Activated CD4-positive, alpha-beta T cell treated with anti-CD3 and anti-CD28 coated beads, Interleukin-2, Interleukin-4, amounts not matched to agents 100 ng/mL and 50 ng/mL, durations not matched to agents 16 hours and 8 hours (primary cell): ENCODE results near the gene LRRC27.
A peak's percentile ranks its signal among the peaks of the same experiment; 100 is the strongest.

Experiments
- DNase-seq: peaks from one replicate; pipeline ENCODE4 v3.0.0-alpha.2; 2020; ENCODE audit warnings: low spot score

The LRRC27 gene

DNA sequence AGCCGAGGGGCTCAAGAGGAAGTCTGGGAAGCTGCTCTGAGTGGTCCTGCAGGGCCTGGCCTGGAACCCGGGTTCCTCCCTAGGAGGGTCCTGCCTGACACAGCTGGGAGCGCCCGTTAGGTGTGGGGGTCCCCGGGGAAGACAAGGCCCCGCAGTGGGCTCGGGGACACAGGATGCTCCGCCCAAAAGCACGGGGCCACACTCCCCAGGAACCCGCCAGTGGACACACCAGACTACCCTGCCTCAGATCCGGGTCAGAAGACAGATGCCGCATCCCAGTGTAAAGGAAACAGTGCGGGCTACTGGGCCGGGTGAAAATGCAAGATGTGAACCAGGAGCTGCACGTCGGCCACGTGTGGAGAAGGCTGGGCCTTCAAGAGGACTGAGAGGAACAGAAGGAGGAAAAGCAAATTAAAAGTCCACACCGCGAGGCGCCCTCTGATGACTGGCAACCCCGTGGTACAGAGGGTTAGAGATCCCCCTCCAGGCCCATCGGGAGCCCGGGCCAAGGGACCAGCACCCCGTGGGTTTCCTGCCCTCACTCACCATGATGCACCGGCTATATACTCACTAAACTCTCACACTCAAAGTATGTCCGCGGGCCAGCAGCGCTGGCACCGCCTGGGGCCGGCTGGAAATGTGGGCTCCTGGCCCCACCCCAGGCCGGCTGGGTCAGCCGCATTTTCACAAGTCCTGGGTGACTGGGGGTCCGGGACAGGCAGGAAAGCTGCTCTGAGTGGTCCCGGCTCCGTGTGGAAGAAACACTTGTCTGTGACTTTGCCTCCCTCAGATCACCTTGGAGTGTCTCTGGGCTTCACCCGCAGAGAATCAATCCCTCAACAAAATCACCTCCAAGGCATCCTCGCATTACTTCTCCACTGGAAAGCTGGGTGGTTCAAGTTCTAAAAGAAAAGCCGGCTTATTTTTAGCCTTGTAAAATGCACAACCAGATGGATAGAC, 30.3 kb upstream of the LRRC27 start:
- no peak for DNase-seq

DNA sequence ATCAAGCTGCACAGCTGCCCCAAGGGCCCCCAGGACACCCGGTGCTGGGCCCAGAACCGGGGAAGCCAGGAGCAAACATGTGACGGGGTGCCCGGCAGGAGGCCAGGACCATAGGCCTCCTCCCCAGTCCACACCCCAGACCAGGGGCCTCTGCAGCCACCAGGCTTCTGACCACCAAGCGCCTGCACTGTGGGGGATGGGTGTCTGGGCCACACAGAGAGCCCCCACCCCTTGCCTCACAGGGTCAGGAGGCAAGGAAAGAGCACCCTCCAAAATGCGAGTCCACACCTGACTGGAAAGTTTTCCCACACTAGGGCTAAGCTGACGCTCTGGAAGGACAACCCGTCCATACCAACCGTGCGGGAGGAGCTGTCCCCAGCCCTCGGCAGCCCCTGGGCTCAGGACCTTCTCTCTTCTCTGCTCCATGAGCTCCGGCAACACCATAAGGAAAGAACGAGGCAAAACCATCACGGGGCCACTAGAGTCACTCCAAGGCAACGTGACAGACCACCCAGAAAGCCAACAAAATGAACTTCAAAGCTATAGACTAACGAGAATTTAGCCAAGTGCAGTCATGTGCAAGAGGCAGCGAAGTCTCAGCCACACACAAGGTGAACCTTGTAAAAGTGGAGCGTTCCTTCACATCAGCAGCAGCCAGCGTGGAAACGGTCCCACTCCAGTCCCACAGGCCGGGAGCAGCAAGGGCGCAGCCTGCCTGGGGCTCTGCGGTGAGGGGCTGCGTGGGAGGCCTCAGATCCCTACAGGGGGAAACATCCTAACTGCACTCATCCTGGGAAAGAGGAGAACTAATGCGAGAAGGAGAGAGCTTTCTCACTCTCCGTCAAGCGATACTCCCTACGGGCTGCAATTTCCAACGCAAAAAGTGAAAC, 29.3 kb upstream of the LRRC27 start:
- DNase-seq = no peak

DNA sequence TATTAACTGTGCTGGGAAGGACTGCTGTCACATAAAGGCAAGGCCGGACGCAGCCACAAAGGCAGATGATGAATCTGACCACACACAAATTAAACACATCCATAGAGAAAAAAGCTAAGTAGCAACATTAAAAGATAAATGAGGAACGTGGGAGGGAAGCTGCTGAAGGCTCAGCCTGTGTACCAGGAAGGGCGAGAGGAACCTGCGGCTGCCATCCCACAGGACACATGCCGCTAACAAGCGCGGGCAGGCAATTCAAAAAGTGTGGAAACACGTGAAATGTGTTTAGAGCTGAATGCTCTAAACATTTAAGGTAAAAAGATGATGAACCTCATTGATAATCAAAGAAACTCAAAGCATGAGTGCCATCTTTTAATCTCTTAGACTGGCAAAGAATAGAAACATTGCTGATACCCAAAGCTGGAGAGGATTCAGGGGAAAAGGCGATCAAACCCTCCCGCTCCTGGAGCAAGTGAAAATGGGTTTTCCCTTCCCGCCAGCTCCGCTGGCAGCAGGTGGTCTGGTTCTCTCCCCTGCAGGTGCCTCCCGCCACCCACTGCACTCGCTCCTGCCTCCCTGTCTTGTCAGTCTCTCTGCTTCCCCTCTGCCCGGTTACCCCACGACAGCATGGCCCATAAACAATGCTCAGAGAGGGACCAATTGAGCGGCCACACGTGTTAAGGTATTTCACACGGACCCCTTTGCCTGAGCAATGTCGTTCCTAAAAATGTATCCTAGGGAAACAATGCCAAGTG, 28.5 kb upstream of the LRRC27 start:
- no peak for DNase-seq

DNA sequence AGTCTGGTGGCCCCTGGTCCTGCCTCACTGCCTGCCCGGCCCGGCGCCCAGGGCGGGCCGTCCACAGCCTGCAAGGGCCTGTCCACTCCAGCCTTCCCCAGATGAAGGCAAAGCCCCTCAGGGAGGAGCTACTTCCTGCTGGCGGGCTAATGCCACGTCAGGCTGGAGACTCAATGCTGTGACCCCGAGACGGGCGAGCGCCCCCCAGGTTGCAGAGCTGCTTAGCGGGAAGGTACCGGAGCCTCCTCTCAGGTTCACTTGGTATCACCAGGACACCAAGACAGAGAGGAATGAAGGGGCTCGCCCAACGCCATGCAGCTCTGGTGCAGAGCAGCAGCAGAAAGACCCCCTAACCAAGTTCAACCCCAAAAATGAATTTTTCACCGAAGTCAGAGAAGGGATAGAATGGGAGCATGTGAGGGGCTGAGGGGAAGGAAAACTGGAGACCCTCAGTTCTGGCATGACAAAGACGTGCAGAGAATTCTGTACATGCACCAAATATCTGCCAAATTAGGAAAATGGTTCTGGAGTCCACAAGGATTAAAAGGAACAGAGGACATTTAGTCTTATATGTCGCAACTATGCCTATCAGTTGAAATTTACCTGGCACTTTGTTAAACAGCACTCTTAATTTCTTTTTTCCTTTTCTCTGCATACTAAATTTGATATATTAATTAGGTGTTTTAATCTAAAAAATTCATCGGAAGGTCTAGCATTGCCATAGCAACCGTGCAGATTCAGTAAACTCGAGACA, 27.1 kb upstream of the LRRC27 start:
- DNase-seq = no peak

DNA sequence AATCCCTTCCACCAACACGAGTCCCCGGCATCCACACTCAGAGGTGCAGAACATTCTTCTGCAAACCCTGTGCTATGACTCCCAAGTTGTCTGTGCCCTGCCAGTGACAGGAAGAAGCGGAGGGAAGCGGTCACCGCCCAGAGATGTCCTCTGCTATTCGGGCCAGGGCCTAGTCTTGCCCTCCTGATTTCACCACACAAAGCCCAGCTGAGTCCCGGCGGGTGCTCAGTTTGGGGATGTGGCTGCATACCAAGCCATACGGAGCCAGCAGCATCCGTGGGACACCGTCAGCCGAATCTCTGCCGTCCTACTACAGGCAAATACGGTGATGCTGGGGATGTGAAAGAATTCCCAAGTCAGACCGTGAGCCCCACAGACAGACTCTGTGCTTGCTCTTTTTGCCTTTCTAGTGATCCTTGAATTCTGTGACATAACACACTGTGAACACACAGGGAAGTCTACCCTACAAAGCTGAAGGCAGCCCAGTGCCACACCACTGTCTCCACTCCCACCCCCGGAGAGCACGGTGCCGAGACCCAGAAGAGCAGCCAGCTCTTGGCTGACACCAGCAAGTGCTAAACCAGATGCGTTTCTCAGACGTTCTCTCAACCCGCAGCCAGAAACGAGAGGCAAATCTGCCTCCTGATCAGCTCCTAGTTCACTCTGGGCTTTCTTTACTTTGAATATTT, 26.2 kb upstream of the LRRC27 start:
- no peak for DNase-seq

DNA sequence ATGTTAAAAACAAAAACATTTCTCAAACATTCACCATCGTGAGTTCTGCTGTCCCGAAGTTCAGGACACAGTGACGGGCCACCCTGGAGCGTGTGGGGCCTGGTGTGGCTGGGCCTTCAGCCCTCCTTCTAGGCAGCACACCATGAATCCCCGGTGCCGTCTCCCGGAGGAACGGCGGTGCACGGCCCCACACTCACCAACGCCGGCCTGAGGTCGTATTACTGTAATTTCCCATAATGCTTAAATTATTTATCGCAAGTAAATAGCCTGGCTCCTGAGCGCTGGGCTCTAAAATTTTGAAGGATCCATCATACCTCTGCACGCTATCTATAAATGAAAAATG, 25.7 kb upstream of the LRRC27 start:
- no peak for DNase-seq

DNA sequence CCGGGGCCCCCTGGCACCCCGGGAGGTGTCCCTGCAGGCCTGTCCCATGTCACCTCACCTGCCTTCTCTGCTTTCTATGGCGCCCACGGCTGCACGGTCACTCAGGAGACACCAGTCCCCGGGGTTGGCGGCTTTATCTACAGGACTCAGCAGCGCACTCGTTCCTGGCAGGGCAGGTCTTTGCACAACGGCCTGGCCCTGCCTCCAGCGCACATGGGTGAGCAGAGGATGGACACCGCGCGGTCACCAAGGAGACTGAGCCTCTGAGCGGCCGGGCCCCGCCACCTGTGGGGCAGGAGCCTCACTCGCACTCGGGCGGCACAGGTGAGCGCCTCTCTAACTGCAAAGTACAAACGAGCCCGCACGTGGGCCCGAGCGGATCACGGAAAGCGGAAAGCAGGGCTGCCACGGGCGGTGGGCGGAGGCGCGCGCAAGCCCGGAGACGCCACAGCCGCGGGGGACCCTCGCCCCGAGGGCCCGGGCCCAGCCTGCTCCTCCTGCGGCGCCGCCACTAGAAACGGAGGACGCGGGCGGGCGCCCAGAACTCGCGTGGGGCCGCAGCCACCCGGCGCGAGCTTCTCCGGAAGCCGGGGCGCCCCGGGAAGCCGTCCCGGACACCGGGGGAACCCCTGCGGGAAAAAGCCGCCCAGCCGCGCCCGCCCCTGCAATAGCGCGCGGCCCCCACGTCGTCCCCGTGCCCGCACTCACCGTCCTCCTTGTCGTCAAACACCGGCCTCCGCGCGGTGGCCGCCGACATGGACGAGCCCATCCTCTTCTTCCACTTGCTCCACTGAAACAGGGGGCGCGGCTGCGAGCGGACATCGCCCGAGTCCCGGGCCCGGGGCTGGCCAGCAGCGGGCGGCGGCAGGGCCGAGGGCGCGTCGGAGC, 24.9 kb upstream of the LRRC27 start:
- DNase-seq = no peak

DNA sequence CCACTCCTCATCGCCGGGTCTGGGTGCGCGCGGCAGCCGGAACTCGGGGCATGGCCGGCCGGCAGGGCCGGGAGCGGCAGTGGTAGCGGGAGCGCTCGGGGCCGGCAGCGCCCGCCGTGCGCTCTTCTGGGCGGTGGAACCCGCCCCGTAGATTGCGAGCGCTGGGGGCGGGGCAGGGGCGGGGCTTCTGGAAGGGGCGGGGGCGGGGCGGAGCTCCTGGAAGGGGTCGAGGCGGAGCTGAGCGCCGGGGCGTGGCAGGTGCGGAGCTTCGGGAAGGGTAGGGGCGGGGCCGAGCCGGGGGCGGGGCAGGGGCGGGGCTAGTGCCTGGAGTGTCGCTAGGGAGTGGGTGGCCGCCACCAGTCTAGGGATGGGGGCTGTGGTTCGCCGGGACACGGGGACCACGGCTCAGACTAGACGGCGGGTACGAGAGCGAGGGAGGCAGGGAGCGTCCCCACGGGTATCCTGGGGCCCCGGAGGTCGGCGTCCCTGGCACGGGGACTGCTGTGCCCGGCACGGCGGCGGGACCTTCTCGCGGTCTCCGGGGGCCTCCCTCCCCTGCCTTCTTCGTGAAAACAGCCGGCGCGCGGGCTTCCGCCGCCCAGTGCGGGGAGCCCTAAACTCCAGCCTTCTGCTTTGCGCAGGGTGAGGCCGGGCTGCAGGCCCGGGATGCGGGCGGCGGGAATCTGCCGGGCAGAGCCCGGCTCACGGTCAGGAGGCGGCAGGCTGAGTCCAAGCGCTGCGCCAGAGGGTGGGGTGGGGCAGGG, 24.0 kb upstream of the LRRC27 start, which contains the start of gene STK32C:
Gene STK32C (minus strand): TSS at position 128 of the 764 bp plus-strand sequence. CDS start 117 bp downstream, at position 11.
- DNase-seq = peak; percentile 89

DNA sequence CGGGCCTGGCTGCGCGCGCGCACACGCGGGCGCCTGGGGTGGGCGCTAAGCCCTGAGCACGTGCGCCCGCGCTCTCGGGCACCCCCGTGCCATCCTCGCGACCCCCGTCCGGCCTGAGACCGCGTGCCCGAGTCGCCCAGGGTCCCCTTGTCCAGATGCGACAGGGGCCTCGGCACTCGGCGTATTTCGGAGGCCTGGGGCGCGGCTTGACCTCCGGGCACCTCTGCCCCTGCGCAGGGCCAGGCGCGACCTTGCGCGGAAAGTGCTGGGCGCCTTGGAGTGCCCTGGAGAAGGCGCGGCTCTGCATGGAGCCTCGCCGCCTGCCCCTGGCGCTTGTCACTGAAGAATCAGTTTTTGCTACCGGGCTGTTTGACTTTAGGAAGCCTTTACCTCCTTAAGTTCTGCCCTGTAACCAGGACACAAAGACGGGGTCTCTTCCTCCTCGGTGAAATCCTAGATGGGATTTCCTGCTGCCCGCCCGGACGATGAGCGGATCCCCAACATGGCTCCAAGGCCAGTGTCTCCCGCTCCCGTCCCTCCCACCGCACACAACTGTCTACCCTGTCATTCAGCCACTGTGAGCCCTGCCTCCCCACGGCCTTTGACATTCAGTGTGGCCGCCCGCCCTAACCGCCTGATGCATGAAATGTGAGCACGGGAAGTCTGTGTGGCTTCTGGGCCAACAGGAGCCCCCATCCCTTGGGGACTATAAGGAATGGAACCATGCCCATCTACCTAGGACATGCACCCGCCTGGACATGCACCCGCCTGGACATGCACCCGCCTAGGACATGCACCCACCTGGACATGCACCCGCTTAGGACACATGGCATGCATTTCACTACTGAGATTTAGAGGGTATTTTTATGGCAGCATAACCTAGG, 23.2 kb upstream of the LRRC27 start:
- no peak for DNase-seq

DNA sequence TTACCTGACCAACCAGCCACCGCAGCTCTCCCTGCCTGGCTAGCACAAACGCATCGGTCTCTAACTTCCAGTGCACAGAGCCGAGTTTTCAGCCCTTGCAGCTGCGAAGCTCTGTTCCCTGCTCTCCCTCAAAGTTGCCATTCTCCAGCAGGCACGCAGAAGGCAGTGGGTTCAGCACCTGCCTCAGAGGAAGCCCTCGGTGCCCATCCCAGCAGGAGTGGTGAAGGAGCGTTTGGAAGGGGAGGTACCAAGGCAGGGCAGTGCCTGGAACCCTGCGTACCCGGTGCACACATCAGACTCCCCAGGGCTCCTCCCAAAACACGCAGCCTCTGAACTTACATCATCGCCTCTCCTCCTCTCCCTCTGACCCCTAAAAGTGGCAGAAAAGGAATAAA, 22.5 kb upstream of the LRRC27 start:
- no peak for DNase-seq

DNA sequence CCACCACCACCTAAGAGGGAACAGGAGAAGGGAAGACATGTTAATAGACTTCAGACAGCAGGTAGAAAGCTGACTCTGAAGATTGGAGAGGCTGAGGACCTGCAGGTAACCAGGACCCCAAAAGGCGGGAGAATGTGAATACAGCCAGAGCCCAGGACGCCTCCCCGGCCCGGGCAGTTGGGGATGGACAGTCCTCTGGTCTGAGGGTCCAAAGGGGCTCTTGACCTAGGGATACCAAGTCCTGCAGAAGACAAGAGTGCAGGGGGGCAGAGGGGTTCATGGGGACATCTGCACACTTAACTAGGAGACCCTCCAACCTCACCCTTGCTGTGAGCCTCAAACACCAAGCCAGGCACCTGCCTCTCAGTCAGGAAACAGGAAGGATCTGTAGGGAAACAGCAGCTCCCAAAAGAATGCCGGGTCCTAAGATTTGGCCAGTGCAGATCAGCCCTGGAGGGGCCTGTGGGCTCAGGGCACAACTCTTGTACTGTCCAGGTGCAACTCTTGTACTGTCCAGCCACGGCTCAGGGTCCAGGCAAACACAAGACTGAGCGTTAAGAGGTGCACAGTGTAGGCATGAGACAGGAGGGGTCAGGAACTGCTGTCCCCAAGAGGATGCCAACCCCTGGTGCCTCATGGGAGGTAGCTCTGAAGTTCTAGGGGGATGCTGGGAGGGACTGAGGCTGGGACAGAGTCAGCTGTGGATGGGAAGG, 22.0 kb upstream of the LRRC27 start:
- DNase-seq = no peak

DNA sequence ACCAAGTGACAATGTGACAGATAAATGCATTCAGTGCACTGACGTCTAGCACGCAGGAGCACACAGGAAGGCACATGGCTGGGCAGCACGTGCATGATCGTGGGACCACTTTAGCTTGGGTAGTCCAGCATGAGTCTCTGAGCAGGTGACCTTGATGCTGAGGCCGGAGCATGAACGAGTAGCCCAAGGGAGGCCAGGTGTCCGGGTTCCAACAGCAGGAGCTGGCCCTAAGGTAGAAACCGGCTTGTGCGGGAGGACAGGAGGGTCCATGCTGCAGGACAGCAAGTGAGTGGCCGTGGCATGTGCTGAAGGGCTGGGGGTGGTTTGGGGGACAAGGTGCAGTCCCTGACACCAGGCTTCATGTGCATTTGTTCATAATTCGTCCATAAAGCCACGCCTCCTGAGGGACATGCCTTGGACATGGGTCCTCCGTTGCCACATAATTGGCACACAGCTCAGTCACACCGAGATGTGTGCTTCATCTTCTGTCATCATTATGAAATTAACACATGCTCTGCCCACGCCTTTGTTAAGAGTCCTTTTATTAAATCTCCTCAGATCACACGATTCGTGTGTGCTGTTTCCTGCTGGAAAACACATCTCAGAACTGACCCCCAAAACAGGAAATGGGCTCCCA, 21.2 kb upstream of the LRRC27 start:
- DNase-seq = no peak

DNA sequence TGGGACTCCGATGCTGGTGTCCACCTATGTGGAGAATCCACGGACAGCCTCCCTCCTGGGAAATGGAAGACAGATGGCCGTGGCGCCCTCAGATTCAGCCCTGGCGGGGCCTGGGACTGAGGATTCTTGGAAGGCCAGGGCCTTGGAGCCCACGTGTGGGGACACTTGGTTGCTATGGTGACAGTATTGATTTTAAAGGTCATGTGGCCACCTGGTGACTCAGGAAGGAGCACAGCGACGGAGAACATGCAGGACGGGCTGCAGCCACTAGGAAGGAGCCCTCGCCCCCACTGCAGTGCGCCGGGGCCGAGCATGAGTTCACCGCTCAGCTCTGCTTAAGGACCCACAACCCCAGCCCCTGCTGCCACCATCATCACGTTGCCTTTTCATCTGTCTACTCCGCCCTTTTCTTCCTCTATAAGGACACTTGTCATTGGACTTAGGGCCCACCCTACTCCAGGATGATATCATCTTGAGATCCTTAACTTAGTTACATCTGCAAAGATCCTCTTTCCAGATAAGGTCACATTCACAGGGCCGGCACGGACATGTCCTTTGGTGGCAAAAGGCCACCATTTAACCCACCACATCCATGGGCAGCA, 20.6 kb upstream of the LRRC27 start:
- DNase-seq = no peak

DNA sequence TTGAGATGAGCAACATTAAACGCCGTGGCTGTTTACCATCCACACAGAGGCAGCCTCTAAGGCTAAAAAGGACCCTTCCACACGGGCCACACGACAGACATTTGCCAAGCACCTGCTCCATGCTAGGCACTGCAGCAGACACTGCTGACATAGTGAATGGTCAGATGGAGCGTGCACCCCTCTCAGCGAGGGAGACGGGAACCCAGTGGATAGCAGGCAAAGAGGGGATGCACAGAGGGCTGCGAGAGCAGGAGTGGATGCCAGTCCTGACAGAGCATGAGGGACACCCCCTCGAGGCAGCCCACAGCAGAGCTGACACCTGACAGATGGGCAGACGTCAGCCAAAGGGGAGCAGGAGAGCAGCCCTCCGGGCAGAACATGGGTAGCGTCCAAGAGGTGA, 18.7 kb upstream of the LRRC27 start:
- no peak for DNase-seq

DNA sequence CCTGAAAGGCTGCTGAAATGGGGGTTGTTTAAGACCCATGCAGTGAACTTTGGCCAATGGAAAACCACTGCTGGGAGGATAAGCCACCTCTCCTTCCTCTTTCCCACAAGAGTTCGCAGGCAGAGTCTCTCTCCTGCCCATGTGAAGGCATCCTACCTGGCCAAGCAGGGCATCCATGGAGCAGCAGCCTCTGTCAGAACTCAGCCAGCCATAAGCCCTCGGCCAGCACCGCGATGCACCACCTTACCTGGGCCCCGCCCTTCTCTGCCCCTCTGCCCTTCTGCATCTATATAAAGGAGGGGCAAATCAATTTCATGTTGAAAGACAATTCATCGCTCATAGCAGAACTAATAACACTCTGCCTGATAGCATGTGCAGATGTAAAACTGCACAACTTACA, 18.1 kb upstream of the LRRC27 start:
- no peak for DNase-seq

DNA sequence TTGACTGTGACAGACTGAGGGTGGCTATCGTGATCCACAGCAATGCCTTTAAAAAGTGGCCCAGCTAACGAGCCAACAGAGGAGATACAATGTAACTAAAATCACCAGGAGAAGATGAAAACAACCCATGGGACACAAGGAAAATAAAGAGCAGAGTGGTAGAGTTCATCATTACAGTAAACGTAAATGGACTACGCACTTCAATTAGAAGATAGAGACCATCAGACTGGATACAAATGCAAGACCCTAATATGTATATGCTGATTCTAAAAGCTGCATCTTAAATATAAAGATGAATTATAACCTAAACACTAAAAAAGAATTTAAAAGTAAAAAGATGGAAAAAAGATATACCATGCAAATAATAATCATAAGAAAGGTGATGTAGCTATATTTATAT, 17.7 kb upstream of the LRRC27 start:
- no peak for DNase-seq
